Heart right ventricle (tissue), 16 donors: ENCODE data around the gene NAGLU. TPM values are rescaled to one million over a fixed set of nuclear protein-coding genes. Genes with fewer than 3 reads are reported as not detected.

Experiments
- ATAC-seq, 8 donors: fragments of 200-7000 bp; cut with Tn5 transposase; one replicate each; pipeline ENCODE4 v1.9.1; 2020; ENCODE audit warnings: mild to moderate bottlenecking in 8 of 8, moderate library complexity in 8 of 8, moderate number of reproducible peaks in 1 of 8
- DNase-seq, 2 donors: peaks; one replicate each; pipeline ENCODE4 v3.0.0-alpha.2; 2020
- H3K27ac ChIP-seq, 10 donors: fragments of 200-600 bp; sonication (generic) in 2 of 10; one replicate each; pipeline versions ENCODE4 v1.5.0 to v1.8.0; 2020 to 2022; ENCODE audit warnings: mild to moderate bottlenecking in 3 of 10
- H3K27me3 ChIP-seq, 7 donors: fragments of 200-600 bp; one replicate each; pipeline ENCODE4 v1.8.0; 2021 to 2022; ENCODE audit warnings: mild to moderate bottlenecking in 2 of 7
- H3K36me3 ChIP-seq, 9 donors: fragments of 200-600 bp; sonication (generic) in 1 of 9; one replicate each; pipeline versions ENCODE4 v1.5.0 to v1.8.0; 2020 to 2022; ENCODE audit warnings: mild to moderate bottlenecking in 2 of 9
- H3K4me1 ChIP-seq, 9 donors: fragments of 200-600 bp; sonication (generic) in 1 of 9; one replicate each; pipeline versions ENCODE4 v1.5.0 to v1.8.0; 2020 to 2022; ENCODE audit warnings: mild to moderate bottlenecking in 4 of 9
- H3K4me3 ChIP-seq, 10 donors: fragments of 200-600 bp; sonication (generic) in 2 of 10; one replicate each; pipeline versions ENCODE4 v1.5.0 to v1.8.0; 2020 to 2022; ENCODE audit warnings: mild to moderate bottlenecking in 7 of 10, moderate library complexity in 2 of 10
- H3K9me3 ChIP-seq, 11 donors: fragments of 200-600 bp in 10 of 11; sonication (generic) in 2 of 11; one replicate each; pipeline versions ENCODE4 v1.5.0 to v1.8.0; 2013 to 2022; ENCODE audit warnings: mild to moderate bottlenecking in 2 of 11, control low read depth in 1 of 11, moderate library complexity in 1 of 11
- CTCF ChIP-seq, 9 donors: fragments of 200-600 bp; sonication (generic) in 2 of 9; IDR thresholded peaks; one replicate each; pipeline versions ENCODE4 v1.5.0 to v1.8.0; 2021 to 2022; ENCODE audit warnings: antibody characterized with exemption in 9 of 9, mild to moderate bottlenecking in 5 of 9, moderate library complexity in 1 of 9
- WGBS, 2 donors: extraction: QIAGEN DNeasy Blood & Tissue Kit; methylation state at CpG; one replicate each; pipeline ENCODE4 v1.1.7; 2013; ENCODE audit warnings: inconsistent platforms in 1 of 2; 5-methylcytosine and 5-hydroxymethylcytosine counted together
- intact Hi-C, 10 donors: fragments of 100-400 bp; cut with DNase I; formaldehyde crosslinking; loops; one replicate each; pipeline versions ENCODE4 v1.11.1 to v1.14.2; 2022
- polyA plus RNA-seq, 2 donors: library from polyadenylated mRNA; stranded (reverse); fragments of 200-250 nt; gene quantifications; one replicate each; pipeline ENCODE4 v1.2.3, GENCODE V29; 2013
- total RNA-seq, 10 donors: library from RNA; stranded (reverse); fragmentation: NEBNext Ultra II Directional in 3 of 10; extraction: Animal tissue kit (Norgen Biotek cat#: 25700) in 3 of 10; gene quantifications; one replicate each; pipeline versions ENCODE4 v1.2.1 to v1.2.4, GENCODE V29; 2021 to 2023
- donor health status: Arrhythmogenic right ventricular cardiomyopathy.
- donor health status: ischemic (EF 13 %, LVEDD 7.1; RV severe dilation, severe dysfunction).
- donor health status: healthy with polysubstance abuse.
- donor health status: DM: no; HTN: yes; CAD: no.
- donor health status: DM: no; HTN: no; CAD: no.
- donor health status: ischemic (EF 25% LVEDD 6.9; RV normal size, moderate dysfunction).
- donor health status: ischemic (EF 25% LVEDD 5.7; RV mildly dilated, moderate dysfunction).
- donor health status: healthy.
- donor health status: DM: yes; HTN: yes; CAD: no.
- donor health status: Ischemic cardiomyopathy.
- donor health status: ischemic (EF 35%, LVEDD 5.7; RV mildly dilated, moderate dysfunction).
- donor health status: nonischemic (EF 11% LVEDD 7.7; RV severe dilation, severe dysfunction).
- donor health status: DM: yes; HTN: yes; CAD: no.
- donor health status: PGD.
- donor health status: ischemic (EF 29% LVEDD 5.4; RV normal size, mild dysfunction).
- donor health status: nonischemic (EF 23%, LVEDD 6.1; RV moderate dilation, normal function).

NAGLU gene
- total and polyA plus RNA-seq, 12 donors: 6.8 to 18.3 (median 12.7) TPM

- no peak overlapping the region for H3K27ac ChIP-seq
- peaks cover 0 to 79% (median 37%) of the 10 kb centered on the region in 9 donors for H3K36me3 ChIP-seq
- H3K4me3 ChIP-seq: no peak overlapping the region
- no peaks in the 10 kb centered on the region for H3K9me3 ChIP-seq
- 44 to 49% methylated on average over 2 of the region's 2 CpGs for WGBS, 2 donors
- peaks cover 10 to 44% (median 24%) of the 10 kb centered on the region in 9 donors for H3K4me1 ChIP-seq
- no peak for TF ChIP-seq CTCF (IDR thresholded peaks at IDR 0.05)
- ATAC-seq (no peak), DNase-seq (no peak)
- H3K27me3 ChIP-seq: no peaks in the 10 kb centered on the region
- intact Hi-C loops: loop anchor here (2.0 to 10.0 kb wide), 8 partner anchors 97 to 245 kb away; partner anchors contain the start of genes CCR10 (in 3 of the 10), CNTNAP1 (in 3 of the 10), PLEKHH3 (in 3 of the 10) and BECN1 (in 2 of the 10)
Measured at GRCh38 chr17:42579794-42580551, 43.9 kb downstream of the NAGLU start.

- WGBS, 2 donors: 90 to 91% methylated on average over 10 of the region's 10 CpGs
- peaks cover 10 to 46% (median 32%) of the 10 kb centered on the region in 9 donors for H3K4me1 ChIP-seq
- H3K36me3 ChIP-seq: peaks cover 0 to 81% (median 49%) of the 10 kb centered on the region in 9 donors
- no peak overlapping the region for H3K4me3 ChIP-seq
- DNase-seq: no peak
- intact Hi-C loops: loop anchor here in 1 of 10 donors (10.0 kb wide), 1 partner anchor 103 kb away; the partner anchor contains the start of genes CCR10 and CNTNAP1
- TF ChIP-seq CTCF (IDR thresholded peaks at IDR 0.05): no peak
- ATAC-seq: no peak
- no peaks in the 10 kb centered on the region for H3K27me3 ChIP-seq
- H3K9me3 ChIP-seq: no peaks in the 10 kb centered on the region
- H3K27ac ChIP-seq: no peak overlapping the region
Measured at GRCh38 chr17:42581744-42582270, 45.8 kb downstream of the NAGLU start.

GRCh38 chr17:42584880-42585279 is 48.8 kb downstream of the NAGLU start:
- Histone ChIP-seq H3K27ac (peak overlapping the region in 4 of 10 donors; percentile 11 to 64 (median 52)), H3K27me3 (no peaks in the 10 kb centered on the region), H3K36me3 (peaks cover 0 to 100% (median 69%) of the 10 kb centered on the region in 9 donors), H3K4me1 (peaks cover 0 to 34% (median 17%) of the 10 kb centered on the region in 9 donors), H3K9me3 (no peaks in the 10 kb centered on the region), H3K4me3 (no peak overlapping the region)
- DNase-seq (no peak), ATAC-seq (no peak)
- TF ChIP-seq CTCF (IDR thresholded peaks at IDR 0.05): no peak
- intact Hi-C loops: loop anchor here in 1 of 10 donors (10.0 kb wide), 1 partner anchor 100 kb away; the partner anchor contains the start of genes CCR10 and CNTNAP1
- WGBS, 2 donors: 75 to 86% methylated on average over 9 of the region's 9 CpGs

GRCh38 chr17:42585353-42585752 is 49.3 kb downstream of the NAGLU start:
- no peak overlapping the region for H3K4me3 ChIP-seq
- H3K27me3 ChIP-seq: no peaks in the 10 kb centered on the region
- no peaks in the 10 kb centered on the region for H3K9me3 ChIP-seq
- DNase-seq (no peak), ATAC-seq (peak in 5 of 8 donors; percentile 28 to 75 (median 61))
- H3K4me1 ChIP-seq: peaks cover 0 to 34% (median 17%) of the 10 kb centered on the region in 9 donors
- 23 to 35% methylated on average over 1 of the region's 1 CpG for WGBS, 2 donors
- H3K36me3 ChIP-seq: peaks cover 0 to 100% (median 74%) of the 10 kb centered on the region in 9 donors
- peak overlapping the region in 5 of 10 donors; percentile 6 to 64 (median 49) for H3K27ac ChIP-seq
- intact Hi-C loops: loop anchor here in 1 of 10 donors (10.0 kb wide), 1 partner anchor 99 kb away; the partner anchor contains the start of genes CCR10 and CNTNAP1
- TF ChIP-seq CTCF (IDR thresholded peaks at IDR 0.05): no peak
